T follicular helper cell (primary cell): ENCODE measurements around the gene SGMS1.

ENCODE experiments used
- DNase-seq: peaks from one replicate; pipeline ENCODE4 v3.0.0-alpha.2; 2020; ENCODE audit warnings: low read depth

SGMS1 gene

DNA sequence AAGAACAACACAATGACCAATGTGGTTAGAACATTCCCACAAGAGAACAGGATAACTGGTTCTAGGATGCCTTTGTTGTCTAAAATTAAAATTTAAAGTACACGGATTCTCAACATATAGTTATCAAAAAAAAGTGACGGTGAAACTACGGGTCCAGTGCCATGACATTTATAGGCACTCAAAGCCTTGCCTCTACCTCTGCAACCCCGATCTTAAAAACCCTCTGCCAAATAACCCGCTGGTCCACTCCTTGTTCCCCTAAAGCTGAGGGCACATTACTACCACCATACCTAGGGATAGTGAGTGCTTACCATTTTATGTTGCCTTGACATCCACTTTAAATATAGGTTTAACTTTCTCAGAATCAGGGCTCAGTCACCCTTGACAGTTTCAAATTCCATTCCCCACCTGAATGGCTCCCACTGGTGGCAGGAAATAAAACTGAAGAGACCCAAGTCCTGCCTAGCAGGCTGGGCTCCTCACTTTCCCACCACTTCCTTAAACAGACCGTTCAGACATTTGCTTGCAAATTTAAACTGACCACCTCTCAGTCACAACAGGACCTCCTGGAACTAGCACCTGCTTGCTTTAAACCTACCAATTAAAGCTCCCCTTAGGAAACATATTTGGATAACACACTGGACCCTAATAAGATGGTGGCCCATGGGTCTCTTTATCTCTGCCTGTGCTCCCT lies 202.6 kb downstream of the SGMS1 start:
- no peak for DNase-seq

DNA sequence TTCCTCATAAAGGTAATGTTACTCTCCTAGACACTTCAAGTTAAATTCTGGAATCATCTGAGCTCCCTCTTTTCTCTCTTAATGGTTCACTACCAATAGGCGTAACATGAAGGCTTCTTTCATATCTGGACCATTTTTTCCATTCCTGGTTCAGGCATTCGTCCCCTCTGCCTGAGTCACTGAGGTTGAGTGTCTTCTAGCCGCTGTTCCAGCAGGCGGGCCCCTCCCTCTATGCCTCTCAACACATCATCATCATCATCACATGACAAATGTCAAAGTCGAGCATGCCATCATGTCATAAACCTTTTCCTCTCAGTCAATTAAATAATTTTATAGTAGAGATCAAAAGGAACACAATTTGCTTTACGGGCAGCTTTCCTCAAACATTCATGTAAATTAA lies 203.6 kb downstream of the SGMS1 start:
- DNase-seq, result no peak

DNA sequence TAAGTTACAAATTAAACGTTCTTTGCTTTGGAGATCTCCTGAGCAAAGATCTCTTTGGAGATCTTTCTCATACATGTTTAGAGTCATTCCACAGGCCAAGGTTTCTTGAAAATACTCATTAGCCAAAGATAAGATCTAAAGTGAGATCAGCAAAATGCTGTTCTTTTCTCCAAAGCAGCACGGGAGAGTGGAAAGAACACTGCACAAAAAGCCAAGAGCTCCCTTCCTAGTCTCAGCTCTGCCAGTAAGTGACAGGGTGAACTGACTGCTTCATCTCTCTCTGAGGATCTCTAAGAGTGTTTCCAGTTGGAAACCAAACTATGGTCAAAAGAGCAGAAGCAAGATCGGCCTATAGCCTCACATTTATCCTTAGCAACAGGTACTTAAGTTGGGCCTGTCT lies 204.0 kb downstream of the SGMS1 start:
- no peak for DNase-seq

DNA sequence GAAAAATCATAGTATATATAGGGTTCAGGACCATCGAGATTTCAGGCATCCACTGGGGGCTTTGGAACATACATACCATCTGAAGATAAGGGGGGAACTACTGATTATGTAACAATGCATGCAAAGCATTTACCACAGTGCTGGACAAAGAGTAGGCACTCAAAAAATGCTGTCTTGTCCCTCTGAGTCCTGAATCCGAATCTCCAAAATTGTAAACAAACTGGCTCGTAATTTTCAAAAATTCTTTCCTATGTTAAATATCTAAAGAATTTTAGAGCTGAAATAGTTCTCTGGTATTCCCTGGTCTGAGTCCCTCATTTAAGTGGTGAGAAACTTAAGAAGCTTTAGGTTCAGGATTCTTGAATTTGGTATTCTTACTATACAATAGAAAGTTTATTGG lies 204.7 kb downstream of the SGMS1 start:
- no peak for DNase-seq

DNA sequence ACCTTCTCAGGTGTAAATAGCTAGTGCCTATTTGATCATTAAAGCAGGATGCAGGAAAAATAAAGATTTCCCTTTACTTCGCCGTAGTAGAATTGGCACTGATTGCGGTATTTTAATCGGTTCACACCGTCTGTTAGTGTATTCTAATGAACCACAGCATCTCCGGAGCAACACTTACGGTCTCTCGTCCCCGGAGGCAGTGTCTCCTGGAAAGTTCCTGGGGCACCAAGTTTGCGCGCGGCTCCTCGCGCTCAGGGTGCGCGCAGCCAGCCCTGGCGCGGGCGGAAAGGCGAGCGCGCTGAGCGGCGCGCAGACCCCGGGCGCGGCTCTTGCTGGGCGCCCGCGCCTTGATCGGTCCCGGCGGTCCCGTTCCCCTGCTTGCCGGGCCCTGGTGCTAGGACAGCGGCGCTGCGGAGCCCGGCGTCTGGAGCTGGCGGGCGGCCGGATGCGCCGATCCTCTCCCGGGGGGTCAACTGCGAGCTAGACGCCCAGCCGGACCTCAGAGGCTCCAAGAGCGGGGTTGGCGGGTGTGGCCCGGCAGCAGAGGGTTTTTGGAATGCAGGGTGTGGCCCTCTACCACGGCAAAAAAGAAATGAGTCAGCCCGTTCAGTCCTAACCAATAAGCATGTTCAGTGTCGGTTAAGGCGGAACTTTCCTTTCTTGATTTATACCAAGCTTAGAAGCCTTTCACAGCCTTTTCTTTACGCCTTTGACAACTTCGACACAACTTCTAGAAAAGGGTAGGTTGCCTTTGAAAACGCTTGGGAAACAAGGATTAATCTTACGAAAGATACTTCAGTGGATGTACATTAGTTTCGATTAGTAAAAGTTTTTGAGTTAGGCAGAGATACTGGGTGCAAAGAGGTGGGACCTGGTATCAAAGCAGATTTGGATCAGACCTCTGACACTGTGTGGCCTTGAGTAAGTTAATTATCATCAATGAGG lies 205.6 kb downstream of the SGMS1 start:
- DNase-seq, result no peak

DNA sequence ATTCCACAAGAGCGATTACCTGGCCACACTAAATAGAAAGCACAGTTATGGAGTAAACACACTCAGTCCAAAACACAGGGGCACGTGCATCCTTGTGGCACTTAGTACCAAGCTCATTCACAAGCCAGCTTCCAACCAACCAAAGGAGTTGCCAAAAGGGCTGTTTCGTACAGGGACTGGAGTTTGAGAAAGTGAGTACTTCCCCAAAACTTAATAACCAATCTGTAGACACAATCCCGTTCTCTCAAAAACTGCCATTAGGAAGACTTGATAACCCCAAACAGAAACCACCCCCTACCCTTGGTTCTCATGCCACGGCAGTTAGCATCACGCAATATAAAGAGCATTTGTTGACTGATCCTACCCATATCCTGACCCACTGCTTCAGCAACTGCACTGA lies 206.3 kb downstream of the SGMS1 start:
- DNase-seq, result no peak

DNA sequence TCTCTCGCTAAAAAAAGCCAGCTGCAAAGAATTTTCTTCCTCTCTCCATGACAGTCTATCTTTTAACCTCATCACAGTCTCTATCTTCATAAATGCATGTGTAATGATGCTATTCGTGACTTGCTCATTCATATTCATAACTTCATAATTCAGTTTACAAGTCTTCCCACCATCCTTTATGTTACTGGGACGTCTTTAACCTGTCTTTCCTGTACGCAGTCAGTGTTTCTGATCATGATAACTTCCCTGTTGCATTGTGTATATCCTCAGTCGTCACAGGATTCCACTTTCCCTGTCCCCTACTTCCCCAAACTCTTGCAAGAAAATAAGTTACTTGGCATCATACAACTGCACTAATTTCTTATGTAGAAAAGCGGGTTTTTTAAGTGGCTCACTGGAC lies 206.9 kb downstream of the SGMS1 start:
- DNase-seq, result no peak

DNA sequence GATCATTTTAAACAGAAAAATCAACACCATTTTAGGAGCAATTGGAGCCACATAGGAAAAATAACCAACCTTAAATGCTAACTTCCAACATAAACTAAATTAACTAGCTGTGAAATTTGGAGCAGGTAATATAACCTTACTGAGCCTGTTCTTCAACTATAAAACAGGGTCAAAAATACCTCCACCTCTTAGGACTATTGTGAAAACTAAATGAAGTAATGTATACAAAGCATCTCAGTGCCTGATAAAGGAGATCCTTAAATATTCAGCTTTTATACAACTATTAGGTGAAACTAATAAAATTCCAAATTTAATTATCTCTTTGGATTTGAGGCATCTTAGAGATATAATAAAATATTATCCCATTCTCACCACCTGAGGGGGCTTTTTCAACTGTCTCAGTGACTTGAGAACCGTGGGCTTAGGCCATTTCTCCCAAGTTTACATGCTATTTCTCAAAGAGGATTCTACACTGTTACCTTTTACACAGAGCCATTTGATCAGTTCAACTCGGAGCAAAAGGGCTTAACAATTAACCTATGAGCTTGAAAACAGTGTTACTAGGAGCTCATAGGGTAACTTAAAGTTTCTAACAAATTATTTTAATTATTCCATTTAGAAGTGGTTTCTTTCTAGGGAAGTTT lies 207.5 kb downstream of the SGMS1 start:
- DNase-seq, result no peak

DNA sequence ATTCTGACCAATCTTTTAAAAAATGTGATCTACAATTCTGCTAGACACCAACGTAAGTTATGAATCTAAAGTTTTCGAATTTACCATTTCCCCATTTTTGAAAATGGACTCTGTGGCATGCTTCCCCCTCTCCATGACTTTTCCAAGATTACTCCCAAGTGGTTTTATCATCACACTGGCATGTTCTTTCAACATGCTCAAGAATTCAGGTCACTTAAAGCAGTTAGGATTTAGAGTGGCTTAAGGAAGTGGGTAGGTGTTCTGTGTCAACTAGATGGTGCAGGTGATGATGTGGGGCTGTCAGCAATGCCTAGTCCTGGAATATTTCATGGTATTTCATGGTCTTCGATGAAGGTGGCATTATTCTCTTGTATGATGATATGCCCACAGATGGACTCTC lies 208.5 kb downstream of the SGMS1 start:
- no peak for DNase-seq

DNA sequence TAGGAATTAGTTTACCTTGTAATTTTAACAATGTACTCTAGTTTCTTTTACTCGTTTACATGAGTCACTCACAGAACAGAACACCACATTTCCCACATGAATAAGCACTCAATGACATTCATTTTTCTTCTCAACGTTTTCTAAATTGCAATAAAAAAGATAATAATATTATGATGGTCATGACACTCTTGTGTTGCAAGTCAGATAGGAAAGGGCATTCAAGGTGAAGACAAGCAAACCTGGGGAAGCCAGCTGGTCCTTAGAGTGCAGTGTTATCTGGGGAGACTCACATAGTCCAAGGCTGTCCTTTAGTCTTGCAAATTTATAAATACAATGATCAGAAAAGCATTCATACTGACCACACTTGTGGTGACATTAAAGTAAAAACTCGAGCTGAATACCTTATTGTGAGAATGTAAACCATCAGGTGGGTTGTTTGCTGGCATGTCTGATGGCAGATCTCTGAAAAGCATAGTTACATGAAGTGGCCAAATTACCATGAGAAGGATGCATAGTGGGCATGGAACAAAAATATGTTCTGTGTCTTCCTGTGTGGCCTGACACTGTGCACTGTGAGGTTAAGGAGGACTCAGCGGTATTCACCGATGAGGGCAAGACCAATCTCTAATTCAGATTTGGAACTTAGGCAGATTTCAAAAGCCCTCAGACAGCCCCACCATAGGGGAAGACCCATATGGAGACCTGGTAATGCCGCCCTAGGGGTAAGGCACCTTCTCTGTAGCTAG lies 213.5 kb downstream of the SGMS1 start:
- no peak for DNase-seq

DNA sequence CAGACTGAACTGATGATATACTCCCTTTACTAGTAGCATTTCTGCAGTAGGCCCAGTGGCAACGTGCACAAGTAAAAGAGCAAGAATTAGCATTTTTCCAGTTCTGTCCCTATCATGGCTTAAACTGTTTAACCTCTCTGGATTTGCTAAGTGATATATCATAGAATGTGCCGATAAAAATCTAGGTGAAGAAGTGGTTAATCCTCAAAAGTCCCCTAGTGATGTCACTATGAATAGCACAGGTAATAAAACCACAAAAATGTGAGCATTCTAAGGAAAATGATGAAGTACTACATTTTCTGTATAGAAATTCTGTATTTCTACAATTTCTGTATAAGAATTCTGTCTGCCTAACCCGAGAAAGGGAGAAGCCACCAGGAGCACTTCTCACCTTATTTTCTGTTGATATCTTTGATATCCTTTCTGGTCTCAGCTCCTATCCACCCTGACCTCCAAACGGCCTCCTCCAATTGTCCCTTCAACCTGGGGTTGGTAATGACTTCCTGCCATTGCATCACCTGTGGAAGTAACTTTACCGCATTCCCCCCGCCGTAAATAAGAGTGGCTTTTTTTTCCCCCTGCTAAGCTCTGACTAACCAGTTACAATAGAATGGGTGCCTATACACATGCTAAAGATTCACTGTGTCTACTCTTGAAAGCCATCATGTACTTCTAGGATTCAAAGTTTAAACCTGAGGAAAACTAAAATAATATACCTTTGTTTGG lies 216.5 kb downstream of the SGMS1 start:
- DNase-seq, result no peak

DNA sequence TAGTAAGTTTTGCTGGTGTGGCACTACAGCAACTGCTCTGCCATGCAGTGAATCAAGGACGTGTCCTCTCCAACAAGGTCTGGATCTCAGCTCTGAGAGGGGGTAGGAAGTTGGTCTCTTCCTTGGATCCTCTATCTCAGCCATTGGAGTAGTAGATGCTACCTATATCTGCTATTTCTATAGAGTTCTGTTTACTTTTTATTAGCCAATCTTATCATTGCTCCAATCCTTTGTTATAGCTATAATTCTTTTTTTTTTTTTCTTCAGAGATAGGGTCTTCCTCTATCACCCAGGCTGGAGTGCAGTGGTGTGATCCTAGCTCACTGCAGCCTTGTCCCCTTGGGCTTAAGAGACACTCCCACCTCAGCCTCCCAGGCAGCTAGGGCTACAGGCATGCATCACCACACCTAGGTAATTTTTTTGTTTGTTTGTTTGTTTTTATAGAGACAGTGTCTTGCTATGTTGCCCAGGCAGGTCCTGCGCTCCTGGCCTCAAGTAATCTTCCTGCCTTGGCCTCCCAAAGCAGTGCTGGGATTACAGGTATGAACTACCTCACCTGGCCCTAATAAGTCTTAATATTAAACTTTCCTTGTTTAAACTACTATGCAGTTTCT lies 217.2 kb downstream of the SGMS1 start:
- no peak for DNase-seq

DNA sequence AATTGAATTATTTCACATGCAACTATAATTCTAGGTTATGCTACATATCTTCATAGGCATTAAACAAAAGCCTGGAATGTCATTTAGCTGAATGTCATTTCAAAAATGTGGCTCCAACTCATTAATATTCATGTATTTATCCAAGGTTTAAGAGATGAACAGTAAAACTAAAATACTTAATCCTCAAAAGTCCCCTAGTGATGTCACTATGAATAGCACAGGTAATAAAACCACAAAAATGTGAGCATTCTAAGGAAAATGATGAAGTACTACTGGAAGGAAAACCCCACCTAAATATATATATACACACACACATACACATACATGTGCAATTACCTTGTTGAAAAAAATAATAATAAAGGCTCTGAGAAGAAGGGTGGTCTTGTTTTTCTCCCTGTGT lies 218.0 kb downstream of the SGMS1 start:
- DNase-seq, result no peak

DNA sequence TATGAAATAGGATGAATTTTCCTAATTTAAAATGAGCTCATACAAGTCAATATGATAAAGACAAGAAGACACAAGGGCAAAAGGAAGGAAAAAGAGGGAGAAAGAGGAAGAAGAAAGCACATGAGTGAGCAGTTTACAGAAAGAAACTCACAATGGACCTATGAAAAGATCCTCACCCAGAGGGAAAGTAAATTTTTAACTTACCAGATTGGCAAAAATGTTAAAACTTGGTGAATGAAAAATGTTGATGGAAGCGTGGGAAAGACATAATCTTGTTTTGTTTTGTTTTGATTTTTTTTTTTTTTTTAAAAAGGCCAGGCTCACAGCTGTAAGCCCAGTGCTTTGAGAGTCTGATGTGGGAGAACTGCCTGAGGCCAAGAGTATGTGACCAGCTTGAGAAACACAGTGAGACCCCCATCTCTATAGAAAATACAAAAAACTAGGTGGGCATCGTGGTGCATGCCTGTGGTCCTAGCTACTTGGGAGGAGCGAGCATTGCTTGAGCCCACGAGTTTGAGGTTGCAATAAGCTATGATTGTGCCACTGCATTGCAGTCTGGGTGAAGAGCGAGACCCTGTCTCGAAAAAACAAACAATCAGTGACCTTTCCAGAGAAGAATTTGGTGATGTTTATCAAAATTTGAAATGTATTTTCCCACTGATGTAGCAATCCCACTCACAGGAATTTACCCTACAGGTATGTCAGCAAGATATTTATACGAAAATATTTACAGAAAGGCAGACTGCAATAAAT lies 219.6 kb downstream of the SGMS1 start:
- no peak for DNase-seq

DNA sequence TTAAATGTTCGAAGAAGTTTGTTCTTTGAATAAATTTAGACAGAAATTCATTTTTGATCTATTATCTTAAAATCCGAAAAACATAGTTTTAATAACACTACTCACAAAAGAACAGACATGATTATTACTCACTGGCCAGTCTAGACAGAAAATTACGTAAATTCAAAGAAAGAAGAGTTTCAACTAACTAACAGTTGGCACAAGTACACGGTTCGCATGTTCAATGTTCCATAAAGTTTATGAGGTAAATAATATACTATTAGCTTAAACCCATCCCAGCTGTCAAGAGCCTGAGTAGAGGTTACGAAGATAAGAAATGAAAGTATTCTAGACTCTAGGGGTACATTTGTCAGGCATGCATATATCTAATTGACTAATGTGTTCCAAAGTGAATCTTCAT lies 220.7 kb downstream of the SGMS1 start:
- no peak for DNase-seq

DNA sequence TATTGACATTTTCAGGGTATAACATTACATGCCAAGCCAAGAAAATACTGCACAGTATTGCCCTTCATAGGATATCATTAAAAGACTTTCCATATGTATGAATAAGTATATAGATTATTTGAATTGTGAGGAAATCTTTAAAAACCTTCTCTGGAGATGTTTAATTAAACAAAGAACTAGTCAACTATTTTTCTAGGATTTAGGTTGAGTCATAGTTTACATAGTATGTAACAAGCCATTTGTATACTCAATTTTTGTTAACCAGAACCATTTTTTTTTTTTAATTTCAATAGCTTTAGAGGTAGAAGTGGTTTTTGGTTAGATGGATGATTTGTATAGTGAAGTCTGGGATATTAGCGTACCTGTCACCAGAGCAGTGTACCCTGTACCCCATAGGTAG lies 221.3 kb downstream of the SGMS1 start:
- no peak for DNase-seq

DNA sequence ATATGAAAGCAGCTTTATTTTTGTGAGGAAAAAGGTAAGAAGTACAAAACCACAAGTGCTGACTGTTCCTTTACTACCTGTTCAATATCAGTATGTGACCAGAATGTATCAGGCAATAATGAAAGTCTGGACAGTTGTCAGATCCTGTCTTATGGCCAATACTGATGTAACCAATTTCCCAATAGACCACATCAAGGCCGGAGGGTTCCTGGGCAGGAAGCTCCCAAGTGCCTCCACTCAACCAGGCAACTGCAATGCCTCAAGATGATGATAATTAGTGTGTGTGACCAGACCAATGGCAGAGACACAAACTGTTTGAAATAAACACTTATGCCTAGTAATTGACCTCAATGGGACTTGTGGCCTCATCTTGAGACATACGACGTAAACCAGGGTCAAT lies 223.1 kb downstream of the SGMS1 start:
- no peak for DNase-seq

DNA sequence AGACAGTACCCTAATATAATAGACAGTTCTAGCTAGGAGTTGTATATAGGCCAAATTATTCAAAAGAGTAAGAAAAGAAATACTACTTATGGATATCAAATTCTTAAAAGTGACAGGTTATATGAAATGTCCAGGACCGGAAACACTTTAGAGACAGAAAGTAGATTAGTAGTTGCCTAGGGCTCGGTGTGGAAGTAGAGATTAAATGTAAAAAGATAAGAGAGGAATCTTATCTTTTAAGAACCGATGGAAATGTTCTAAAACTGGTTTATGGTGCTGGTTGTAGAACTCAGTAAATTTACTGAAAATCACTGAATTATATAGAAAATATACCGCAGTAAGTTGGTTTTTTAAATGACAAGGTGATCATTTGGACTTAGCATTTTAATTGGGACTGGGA lies 224.9 kb downstream of the SGMS1 start:
- DNase-seq, result no peak

DNA sequence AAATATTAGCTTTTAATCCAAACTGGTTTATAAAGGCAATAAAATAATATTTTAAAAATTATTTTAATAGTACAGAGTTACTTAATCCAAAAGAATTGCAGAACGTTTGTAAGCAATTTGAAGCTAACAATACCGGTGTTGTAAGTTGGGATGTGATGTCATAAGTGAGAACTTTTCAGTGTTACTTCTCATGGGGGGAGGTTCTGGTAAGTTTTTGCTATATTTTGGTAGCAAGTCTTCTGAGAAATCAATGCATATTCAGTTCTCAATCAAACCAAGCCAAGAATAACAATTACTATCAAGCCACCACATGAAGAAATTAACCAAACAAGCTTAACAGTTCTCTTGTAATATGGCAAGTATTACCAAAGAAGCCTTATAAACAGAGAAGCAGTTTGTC lies 225.4 kb downstream of the SGMS1 start:
- no peak for DNase-seq
